GM12864 (cell line): ENCODE data around the gene HSDL1.
"Not testable (repeated sequence)": the region's sequence is repeated elsewhere in the genome, so short reads cannot be mapped to it uniquely, and the experiment has no call there.

ENCODE experiments used
- DNase-seq: peaks from one replicate; pipeline ENCODE4 v3.0.0-alpha.2; 2011; ENCODE audit warnings: low read depth
- H3K4me3 ChIP-seq: 2 replicates; pipeline ENCODE4 v1.5.1; 2011; ENCODE audit warnings: mild to moderate bottlenecking, low read depth, low read length, control low read depth
- CTCF ChIP-seq: IDR thresholded peaks from 2 replicates; pipeline ENCODE4 v1.5.1; 2011; ENCODE audit warnings: low read depth, mild to moderate bottlenecking, moderate library complexity, low read length, control low read depth, inconsistent platforms; ENCODE audit errors: missing control alignments

HSDL1 gene

GRCh38 chr16:84131117-84131516 lies 13.9 kb downstream of the HSDL1 start:
- TF ChIP-seq CTCF, result no peak
- no peak overlapping the region for H3K4me3 ChIP-seq
- no peak for DNase-seq

GRCh38 chr16:84124257-84125073 lies 20.5 kb downstream of the HSDL1 start:
- TF ChIP-seq CTCF, result no peak
- H3K4me3 ChIP-seq, result no peak overlapping the region
- DNase-seq, result no peak

GRCh38 chr16:84121007-84121406 lies 24.0 kb downstream of the HSDL1 start:
- DNase-seq, result no peak
- no peak for TF ChIP-seq CTCF
- H3K4me3 ChIP-seq, result no peak overlapping the region

- H3K4me3 ChIP-seq, result no peak overlapping the region
- DNase-seq, result no peak
- no peak for TF ChIP-seq CTCF
Measured at GRCh38 chr16:84120023-84120422, 25.0 kb downstream of the HSDL1 start.

- no peak overlapping the region for H3K4me3 ChIP-seq
- DNase-seq, result no peak
- no peak for TF ChIP-seq CTCF
Measured at GRCh38 chr16:84119368-84119767, 25.6 kb downstream of the HSDL1 start.

GRCh38 chr16:84118315-84118714 lies 26.7 kb downstream of the HSDL1 start:
- DNase-seq, H3K4me3 ChIP-seq: not testable (repeated sequence)

- DNase-seq, result no peak
- peak overlapping the region; percentile 78 for H3K4me3 ChIP-seq
- no peak for TF ChIP-seq CTCF
Measured at GRCh38 chr16:84117494-84117843, 27.5 kb downstream of the HSDL1 start.
